ENCODE data around the gene SINHCAF.

SINHCAF gene

GRCh38 chr12:31325877-31326631 is at the start of gene SINHCAF:
Gene SINHCAF (minus strand): TSS chr12:31326150. CDS start chr12:31298204, 27,946 bp downstream.
- TF ChIP-seq GATA3 (IDR thresholded peaks at IDR 0.05; ENCODE audit: low read depth, low read length) (no peak), GATA2 (IDR thresholded peaks at IDR 0.05; ENCODE audit: low read depth, low read length) (0 out of 2 replicates have a peak, but pooled peaks have one; percentile 12)

- TF ChIP-seq GATA2 (IDR thresholded peaks at IDR 0.05; ENCODE audit: low read depth, low read length) (no peak), GATA3 (IDR thresholded peaks at IDR 0.05; ENCODE audit: low read depth, low read length) (no peak)
These were observed 45.3 kb upstream of the SINHCAF start for GRCh38 chr12:31371256-31371620.

GRCh38 chr12:31370531-31371255 is 44.7 kb upstream of the SINHCAF start:
- no peak for TF ChIP-seq GATA2 (IDR thresholded peaks at IDR 0.05; ENCODE audit: low read depth, low read length)
- no peak for TF ChIP-seq GATA3 (IDR thresholded peaks at IDR 0.05; ENCODE audit: low read depth, low read length)

- no peak for TF ChIP-seq GATA3 (IDR thresholded peaks at IDR 0.05; ENCODE audit: low read depth, low read length)
- no peak for TF ChIP-seq GATA2 (IDR thresholded peaks at IDR 0.05; ENCODE audit: low read depth, low read length)
These were observed 44.0 kb upstream of the SINHCAF start for GRCh38 chr12:31369712-31370521.

GRCh38 chr12:31368666-31369361 is 42.9 kb upstream of the SINHCAF start:
- no peak for TF ChIP-seq GATA2 (IDR thresholded peaks at IDR 0.05; ENCODE audit: low read depth, low read length)

- TF ChIP-seq GATA3 (IDR thresholded peaks at IDR 0.05; ENCODE audit: low read depth, low read length) (no peak), GATA2 (IDR thresholded peaks at IDR 0.05; ENCODE audit: low read depth, low read length) (no peak)
These were observed 40.2 kb upstream of the SINHCAF start for GRCh38 chr12:31366104-31366621.

- TF ChIP-seq GATA2 (IDR thresholded peaks at IDR 0.05; ENCODE audit: low read depth, low read length) (no peak), GATA3 (IDR thresholded peaks at IDR 0.05; ENCODE audit: low read depth, low read length) (no peak)
These were observed 37.9 kb upstream of the SINHCAF start for GRCh38 chr12:31363831-31364230.

- TF ChIP-seq GATA2 (IDR thresholded peaks at IDR 0.05; ENCODE audit: low read depth, low read length) (no peak), GATA3 (IDR thresholded peaks at IDR 0.05; ENCODE audit: low read depth, low read length) (no peak)
These were observed 37.5 kb upstream of the SINHCAF start for GRCh38 chr12:31363416-31363809.

- TF ChIP-seq GATA3 (IDR thresholded peaks at IDR 0.05; ENCODE audit: low read depth, low read length) (no peak), GATA2 (IDR thresholded peaks at IDR 0.05; ENCODE audit: low read depth, low read length) (no peak)
These were observed 36.9 kb upstream of the SINHCAF start for GRCh38 chr12:31362759-31363415.

- no peak for TF ChIP-seq GATA3 (IDR thresholded peaks at IDR 0.05; ENCODE audit: low read depth, low read length)
- TF ChIP-seq GATA2 (IDR thresholded peaks at IDR 0.05; ENCODE audit: low read depth, low read length), result no peak
These were observed 36.3 kb upstream of the SINHCAF start for GRCh38 chr12:31362115-31362758.

- TF ChIP-seq GATA2 (IDR thresholded peaks at IDR 0.05; ENCODE audit: low read depth, low read length) (no peak), GATA3 (IDR thresholded peaks at IDR 0.05; ENCODE audit: low read depth, low read length) (no peak)
These were observed 35.8 kb upstream of the SINHCAF start for GRCh38 chr12:31361730-31362114.

- TF ChIP-seq GATA2 (IDR thresholded peaks at IDR 0.05; ENCODE audit: low read depth, low read length), result no peak
- TF ChIP-seq GATA3 (IDR thresholded peaks at IDR 0.05; ENCODE audit: low read depth, low read length), result no peak
These were observed 29.8 kb upstream of the SINHCAF start for GRCh38 chr12:31355747-31356107.

All from SH-SY5Y (cell line).